ENCODE results near the gene CIC.
"Not testable (repeated sequence)": the region's sequence is repeated elsewhere in the genome, so short reads cannot be mapped to it uniquely, and the experiment has no call there.

CIC gene

GRCh38 chr19:42334697-42335373 lies 65.8 kb downstream of the CIC start:
- no peak for TF ChIP-seq CTCF (IDR thresholded peaks at IDR 0.05; ENCODE audit: insufficient read depth, missing control alignments)
- FAIRE-seq (no peak), DNase-seq (ENCODE audit: insufficient read length, low spot score) (no peak)

GRCh38 chr19:42335374-42335936 lies 66.4 kb downstream of the CIC start:
- FAIRE-seq (no peak), DNase-seq (ENCODE audit: insufficient read length, low spot score) (no peak)
- TF ChIP-seq CTCF (IDR thresholded peaks at IDR 0.05; ENCODE audit: insufficient read depth, missing control alignments) = no peak

- no peak for FAIRE-seq
- DNase-seq (ENCODE audit: insufficient read length, low spot score) = no peak
- no peak for TF ChIP-seq CTCF (IDR thresholded peaks at IDR 0.05; ENCODE audit: insufficient read depth, missing control alignments)
These were observed 66.9 kb downstream of the CIC start for GRCh38 chr19:42335971-42336370.

GRCh38 chr19:42339126-42339860 lies 70.2 kb downstream of the CIC start:
- not testable (repeated sequence) for DNase-seq (ENCODE audit: insufficient read length, low spot score); FAIRE-seq

- FAIRE-seq; DNase-seq (ENCODE audit: insufficient read length, low spot score): not testable (repeated sequence)
These were observed 70.9 kb downstream of the CIC start for GRCh38 chr19:42339922-42340321.

GRCh38 chr19:42343344-42344110 lies 74.5 kb downstream of the CIC start:
- TF ChIP-seq CTCF (IDR thresholded peaks at IDR 0.05; ENCODE audit: insufficient read depth, missing control alignments) = no peak
- DNase-seq (ENCODE audit: insufficient read length, low spot score) (no peak), FAIRE-seq (no peak)

- DNase-seq (ENCODE audit: insufficient read length, low spot score) = no peak
- FAIRE-seq = no peak
- TF ChIP-seq CTCF (IDR thresholded peaks at IDR 0.05; ENCODE audit: insufficient read depth, missing control alignments) = no peak
These were observed 75.4 kb downstream of the CIC start for GRCh38 chr19:42344336-42344893.

Data from D721Med (cell line).